Caco-2 (cell line): ENCODE data around the gene SOX6. TPM values are rescaled to one million over a fixed set of nuclear protein-coding genes. Genes with fewer than 3 reads are reported as not detected.

Experiments used
- BruUV-seq: library from RNA; stranded (reverse); fragments of 400-500 nt; replicated peaks from 2 replicates; lab custom pipeline; 2021; lab: Mats Ljungman, UMichigan
- CTCF ChIA-PET: fragments of 300-600 bp; sonication (Branson Sonifier 250); formaldehyde crosslinking; loops from one replicate; lab custom pipeline; 2022; ENCODE audit warnings: antibody characterized with exemption; lab: Charles Lee
- POLR2A ChIA-PET: fragments of 300-600 bp; sonication (Branson Sonifier 250); formaldehyde crosslinking; loops from one replicate; lab custom pipeline; 2022; ENCODE audit warnings: antibody characterized with exemption; lab: Charles Lee
- DNase-seq, 2 experiments: peaks; one replicate each; pipeline versions ENCODE4 v3.0.0 to v3.0.0-alpha.2; 2020 to 2022
- H3K27me3 ChIP-seq: replicated peaks from 2 replicates; pipeline ENCODE4 v1.6.0; 2011; ENCODE audit warnings: low read length; ENCODE audit not compliant: control insufficient read depth, insufficient read depth
- H3K36me3 ChIP-seq: 2 replicates; pipeline ENCODE4 v1.5.1; 2011; ENCODE audit warnings: low read length; ENCODE audit not compliant: control insufficient read depth, insufficient read depth
- H3K4me1 ChIP-seq: fragments of 250-450 bp; sonication (Bioruptor Pico); 2 replicates; pipeline ENCODE4 v1.5.1; 2020; ENCODE audit warnings: mild to moderate bottlenecking
- H3K4me3 ChIP-seq: 2 replicates; pipeline ENCODE4 v1.5.1; 2011; ENCODE audit warnings: low read depth, mild to moderate bottlenecking, control low read depth, low read length
- H3K9me3 ChIP-seq: fragments of 250-450 bp; sonication (Bioruptor Pico); 2 replicates; pipeline ENCODE4 v1.5.1; 2020; ENCODE audit warnings: mild to moderate bottlenecking, moderate library complexity
- H3K27ac Mint-ChIP-seq: one replicate; pipeline ENCODE4 v1.8.0; 2022; ENCODE audit warnings: mixed read lengths; ENCODE audit not compliant: unreplicated experiment
- H3K27me3 Mint-ChIP-seq: one replicate; pipeline ENCODE4 v1.8.0; 2022; ENCODE audit warnings: mixed read lengths; ENCODE audit not compliant: insufficient read depth, unreplicated experiment
- H3K36me3 Mint-ChIP-seq: one replicate; pipeline ENCODE4 v1.8.0; 2022; ENCODE audit warnings: mild to moderate bottlenecking, mixed read lengths; ENCODE audit not compliant: insufficient read depth, unreplicated experiment
- H3K4me1 Mint-ChIP-seq: one replicate; pipeline ENCODE4 v1.8.0; 2022; ENCODE audit warnings: low read depth, mixed read lengths; ENCODE audit not compliant: unreplicated experiment
- H3K4me3 Mint-ChIP-seq: one replicate; pipeline ENCODE4 v1.8.0; 2022; ENCODE audit warnings: mild to moderate bottlenecking, moderate library complexity, mixed read lengths; ENCODE audit not compliant: unreplicated experiment
- H3K9me3 Mint-ChIP-seq: one replicate; pipeline ENCODE4 v1.8.0; 2022; ENCODE audit warnings: mixed read lengths; ENCODE audit not compliant: unreplicated experiment
- CTCF ChIP-seq, 2 experiments: fragments of 200-600 bp in 1 of 2; IDR thresholded peaks; 1 replicate in 1 of 2; 2 replicates in 1 of 2; pipeline versions ENCODE4 v1.5.1 to v1.8.0; 2011 to 2022; ENCODE audit warnings: antibody characterized with exemption in 1 of 2, control low read depth in 1 of 2, inconsistent platforms in 1 of 2, low read depth in 1 of 2, low read length in 1 of 2, mild to moderate bottlenecking in 1 of 2, moderate library complexity in 1 of 2; ENCODE audit not compliant: insufficient read depth in 1 of 2, severe bottlenecking in 1 of 2, unreplicated experiment in 1 of 2
- intact Hi-C: fragments of 100-400 bp; cut with micrococcal nuclease; formaldehyde crosslinking; loops from one replicate; pipeline ENCODE4 v1.10.0; 2022; ENCODE audit not compliant: unreplicated experiment
- total RNA-seq: library from RNA; stranded (reverse); gene quantifications from 2 replicates; pipeline ENCODE4 v1.2.3, GENCODE V29; 2022

The SOX6 gene
- total RNA-seq, 1 experiment from 2014 or later = 10.8 TPM

- CTCF ChIA-PET = no interaction called here
- Mint-ChIP-seq H3K27me3 (no peaks in the 10 kb centered on the region), H3K9me3 (no peaks in the 10 kb centered on the region), H3K36me3 (no peaks in the 10 kb centered on the region), H3K4me3 (no peak overlapping the region), H3K27ac (no peak overlapping the region), H3K4me1 (no peaks in the 10 kb centered on the region)
- DNase-seq = no peak
- Histone ChIP-seq H3K27me3 (no peaks in the 10 kb centered on the region), H3K36me3 (no peaks in the 10 kb centered on the region), H3K9me3 (no peaks in the 10 kb centered on the region), H3K4me3 (no peak overlapping the region), H3K4me1 (no peaks in the 10 kb centered on the region)
- POLR2A ChIA-PET = no interaction called here
- intact Hi-C loops = loop anchor here (10.0 kb wide), 1 partner anchor 131 kb away; no protein-coding TSS in a partner anchor
- BruUV-seq = no TSS peak
- TF ChIP-seq CTCF (IDR thresholded peaks at IDR 0.05; ENCODE audit: insufficient read depth in 1 of 2, low read depth in 1 of 2, low read length in 1 of 2, severe bottlenecking in 1 of 2, unreplicated experiment in 1 of 2) = no peak
These were observed 370.5 kb downstream of the SOX6 start for GRCh38 chr11:15985860-15986139.

GRCh38 chr11:15985127-15985859, 371.1 kb downstream of the SOX6 start:
- H3K4me3 Mint-ChIP-seq = no peak overlapping the region
- H3K36me3 ChIP-seq = no peaks in the 10 kb centered on the region
- no peaks in the 10 kb centered on the region for H3K9me3 ChIP-seq
- ChIA-PET CTCF (no interaction called here), POLR2A (no interaction called here)
- H3K9me3 Mint-ChIP-seq = no peaks in the 10 kb centered on the region
- H3K27ac Mint-ChIP-seq = no peak overlapping the region
- H3K4me1 Mint-ChIP-seq = no peaks in the 10 kb centered on the region
- TF ChIP-seq CTCF (IDR thresholded peaks at IDR 0.05; ENCODE audit: insufficient read depth in 1 of 2, low read depth in 1 of 2, low read length in 1 of 2, severe bottlenecking in 1 of 2, unreplicated experiment in 1 of 2) = no peak
- H3K36me3 Mint-ChIP-seq = no peaks in the 10 kb centered on the region
- BruUV-seq = no TSS peak
- DNase-seq = no peak
- no peak overlapping the region for H3K4me3 ChIP-seq
- no peaks in the 10 kb centered on the region for H3K27me3 Mint-ChIP-seq
- intact Hi-C loops = loop anchor here (10.0 kb wide), 1 partner anchor 130 kb away; no protein-coding TSS in a partner anchor
- no peaks in the 10 kb centered on the region for H3K27me3 ChIP-seq
- H3K4me1 ChIP-seq = no peaks in the 10 kb centered on the region

GRCh38 chr11:15981292-15981691, 375.1 kb downstream of the SOX6 start:
- Mint-ChIP-seq H3K27me3 (no peaks in the 10 kb centered on the region), H3K36me3 (no peaks in the 10 kb centered on the region), H3K27ac (no peak overlapping the region), H3K4me3 (no peak overlapping the region), H3K9me3 (no peaks in the 10 kb centered on the region), H3K4me1 (no peaks in the 10 kb centered on the region)
- Histone ChIP-seq H3K4me3 (no peak overlapping the region), H3K9me3 (no peaks in the 10 kb centered on the region), H3K4me1 (no peaks in the 10 kb centered on the region), H3K36me3 (no peaks in the 10 kb centered on the region), H3K27me3 (no peaks in the 10 kb centered on the region)
- ChIA-PET POLR2A (no interaction called here), CTCF (no interaction called here)
- no peak for TF ChIP-seq CTCF (IDR thresholded peaks at IDR 0.05; ENCODE audit: insufficient read depth in 1 of 2, low read depth in 1 of 2, low read length in 1 of 2, severe bottlenecking in 1 of 2, unreplicated experiment in 1 of 2)
- no TSS peak for BruUV-seq
- no peak for DNase-seq
- intact Hi-C loops = loop anchor here (10.0 kb wide), 1 partner anchor 126 kb away; no protein-coding TSS in a partner anchor
